SK-N-SH (cell line): Measurements from ENCODE around the gene DLG2. TPM values are rescaled to one million over a fixed set of nuclear protein-coding genes. Genes with fewer than 3 reads are reported as not detected.

Experiments
- CTCF ChIA-PET: fragments of 300-600, 350-600 bp; formaldehyde crosslinking; extraction: SDS; loops from one replicate; lab custom pipeline; 2021; lab: Yijun Ruan, JAX
- POLR2A ChIA-PET: fragments of 350-600 bp; sonication (Branson Sonifier 250); formaldehyde crosslinking; extraction: SDS; loops from one replicate; lab custom pipeline; 2020; ENCODE audit warnings: antibody characterized with exemption, inconsistent platforms; lab: Yijun Ruan, JAX
- DNase-seq: peaks from one replicate; pipeline ENCODE4 v3.0.0; 2012
- H2AFZ ChIP-seq: fragments of 200-600 bp; sonication (generic); 2 replicates; pipeline ENCODE4 v1.8.1; 2016; ENCODE audit warnings: antibody characterized with exemption, mild to moderate bottlenecking, low read depth
- H3F3A ChIP-seq: fragments of 200-600 bp; sonication (generic); replicated peaks from 2 replicates; pipeline ENCODE3; 2016; ENCODE audit warnings: antibody characterized with exemption, mild to moderate bottlenecking; ENCODE audit not compliant: insufficient read depth
- H3K27ac ChIP-seq, 2 experiments: fragments of 200-500 bp in 1 of 2; fragments of 200-600 bp in 1 of 2; sonication (Bioruptor generic) in 1 of 2; sonication (generic), shearing (Covaris generic) in 1 of 2; 2 replicates each; pipeline versions ENCODE4 v1.5.1 to v1.6.1; 2014 to 2016; ENCODE audit warnings: low read depth in 2 of 2, inconsistent platforms in 1 of 2, low read length in 1 of 2, mild to moderate bottlenecking in 1 of 2, mixed read lengths in 1 of 2
- H3K27me3 ChIP-seq: fragments of 200-600 bp; sonication (generic), shearing (Covaris generic); 2 replicates; pipeline ENCODE4 v1.6.1; 2016; ENCODE audit warnings: mixed run types; ENCODE audit not compliant: insufficient read depth
- H3K36me3 ChIP-seq, 2 experiments: fragments of 200-500 bp in 1 of 2; fragments of 200-600 bp in 1 of 2; sonication (Bioruptor generic) in 1 of 2; sonication (generic) in 1 of 2; replicated peaks in 1 of 2; 2 replicates each; pipeline versions ENCODE3 to v1.5.1; 2014 to 2016; ENCODE audit warnings: low read length in 1 of 2, mild to moderate bottlenecking in 1 of 2; ENCODE audit not compliant: insufficient read depth in 2 of 2, control insufficient read depth in 1 of 2
- H3K4me1 ChIP-seq, 2 experiments: fragments of 200-500 bp in 1 of 2; fragments of 200-600 bp in 1 of 2; sonication (Bioruptor generic) in 1 of 2; sonication (generic), shearing (Covaris generic) in 1 of 2; 2 replicates each; pipeline versions ENCODE4 v1.5.1 to v1.6.1; 2014 to 2016; ENCODE audit warnings: low read depth in 1 of 2, low read length in 1 of 2, mixed run types in 1 of 2; ENCODE audit not compliant: insufficient read depth in 2 of 2, control insufficient read depth in 1 of 2
- H3K4me2 ChIP-seq: fragments of 200-600 bp; sonication (generic), shearing (Covaris generic); 2 replicates; pipeline ENCODE4 v1.6.1; 2017; ENCODE audit warnings: mixed run types
- H3K4me3 ChIP-seq, 2 experiments: fragments of 200-500 bp in 1 of 2; fragments of 200-600 bp in 1 of 2; sonication (Bioruptor generic) in 1 of 2; sonication (generic), shearing (Covaris generic) in 1 of 2; 2 replicates each; pipeline versions ENCODE4 v1.5.1 to v1.8.1; 2014 to 2016; ENCODE audit warnings: low read depth in 2 of 2, inconsistent platforms in 1 of 2, low read length in 1 of 2, mild to moderate bottlenecking in 1 of 2, mixed read lengths in 1 of 2, moderate library complexity in 1 of 2
- H3K79me2 ChIP-seq: fragments of 200-600 bp; sonication (generic); 2 replicates; pipeline ENCODE4 v1.8.1; 2017; ENCODE audit warnings: mild to moderate bottlenecking; ENCODE audit not compliant: insufficient read depth
- H3K9ac ChIP-seq: fragments of 200-600 bp; sonication (generic); 2 replicates; pipeline ENCODE4 v1.6.1; 2017; ENCODE audit warnings: mixed run types
- H3K9me2 ChIP-seq: fragments of 200-600 bp; sonication (generic); 2 replicates; pipeline ENCODE4 v1.6.1; 2017; ENCODE audit warnings: mixed run types
- H3K9me3 ChIP-seq: fragments of 200-600 bp; sonication (generic); 2 replicates; pipeline ENCODE4 v1.6.1; 2017; ENCODE audit warnings: mixed run types, mild to moderate bottlenecking, moderate library complexity
- H4K20me1 ChIP-seq: fragments of 200-600 bp; sonication (generic); 2 replicates; pipeline ENCODE4 v1.6.1; 2017; ENCODE audit warnings: mild to moderate bottlenecking, mixed run types; ENCODE audit not compliant: insufficient read depth
- CHD2 ChIP-seq: fragments of 150-350 bp; IDR thresholded peaks from 2 replicates; pipeline ENCODE4 v1.6.1; 2018; ENCODE audit warnings: low read length; ENCODE audit not compliant: partially characterized antibody
- EP300 ChIP-seq, 2 experiments: IDR thresholded peaks; 2 replicates each; pipeline versions ENCODE4 v1.4.0 to v1.6.1; 2012; ENCODE audit warnings: borderline replicate concordance in 1 of 2, low read depth in 1 of 2, low read length in 1 of 2
- EZH2phosphoT487 ChIP-seq: fragments of 200-600 bp; sonication (generic); IDR thresholded peaks from 2 replicates; pipeline ENCODE4 v1.6.1; 2017; ENCODE audit warnings: low read depth, mixed run types, mild to moderate bottlenecking, antibody characterized with exemption, moderate library complexity, borderline replicate concordance
- FOSL2 ChIP-seq: IDR thresholded peaks from 2 replicates; pipeline ENCODE4 v1.4.0; 2012; ENCODE audit warnings: low read depth, mild to moderate bottlenecking, moderate library complexity, borderline replicate concordance
- FOXJ3 ChIP-seq: sonication (generic); formaldehyde crosslinking; IDR thresholded peaks from 2 replicates; pipeline ENCODE4 v1.5.1; 2020; ENCODE audit warnings: mild to moderate bottlenecking, missing genetic modification reagents
- FOXM1 ChIP-seq: IDR thresholded peaks from 2 replicates; pipeline ENCODE4 v1.4.0; 2012; ENCODE audit warnings: low read depth, mild to moderate bottlenecking
- GABPA ChIP-seq: IDR thresholded peaks from 2 replicates; pipeline ENCODE4 v1.4.0; 2012; ENCODE audit warnings: low read depth, mild to moderate bottlenecking
- MAX ChIP-seq: IDR thresholded peaks from 2 replicates; pipeline ENCODE4 v1.4.0; 2012; ENCODE audit warnings: low read depth
- MEF2A ChIP-seq: IDR thresholded peaks from 2 replicates; pipeline ENCODE4 v1.4.0; 2012; ENCODE audit warnings: low read depth, borderline replicate concordance
- NFIC ChIP-seq: IDR thresholded peaks from 2 replicates; pipeline ENCODE4 v1.4.0; 2012; ENCODE audit warnings: borderline replicate concordance
- NRF1 ChIP-seq: IDR thresholded peaks from 2 replicates; pipeline ENCODE4 v1.6.1; 2012; ENCODE audit warnings: low read depth, mild to moderate bottlenecking, low read length
- POLR2AphosphoS5 ChIP-seq: IDR thresholded peaks from 2 replicates; pipeline ENCODE4 v1.6.1; 2012; ENCODE audit warnings: low read depth, low read length
- RAD21 ChIP-seq: IDR thresholded peaks from 2 replicates; pipeline ENCODE4 v1.6.1; 2012; ENCODE audit warnings: mild to moderate bottlenecking, low read length
- RCOR1 ChIP-seq: fragments of 150-350 bp; IDR thresholded peaks from 2 replicates; pipeline ENCODE4 v1.6.1; 2017; ENCODE audit warnings: antibody characterized with exemption, low read length
- REST ChIP-seq: IDR thresholded peaks from 2 replicates; pipeline ENCODE4 v1.6.1; 2012; ENCODE audit warnings: mild to moderate bottlenecking, low read depth, low read length, moderate library complexity
- TCF12 ChIP-seq: IDR thresholded peaks from 2 replicates; pipeline ENCODE4 v1.4.0; 2012
- WGBS: methylation state at CpG from one replicate; pipeline ENCODE4 v1.1.6; 2017; ENCODE audit warnings: low lambda C conversion rate; 5-methylcytosine and 5-hydroxymethylcytosine counted together
- polyA plus RNA-seq, 3 experiments: library from polyadenylated mRNA; depleted of rRNA; stranded (reverse); fragments of >200 nt; gene quantifications; 2 replicates each; pipeline ENCODE4 v1.2.3, GENCODE V29; 2012

The DLG2 gene
- polyA plus RNA-seq, 1 of the 3 experiments (the other 2 are of a cell fraction), result 0.21 TPM

DNA sequence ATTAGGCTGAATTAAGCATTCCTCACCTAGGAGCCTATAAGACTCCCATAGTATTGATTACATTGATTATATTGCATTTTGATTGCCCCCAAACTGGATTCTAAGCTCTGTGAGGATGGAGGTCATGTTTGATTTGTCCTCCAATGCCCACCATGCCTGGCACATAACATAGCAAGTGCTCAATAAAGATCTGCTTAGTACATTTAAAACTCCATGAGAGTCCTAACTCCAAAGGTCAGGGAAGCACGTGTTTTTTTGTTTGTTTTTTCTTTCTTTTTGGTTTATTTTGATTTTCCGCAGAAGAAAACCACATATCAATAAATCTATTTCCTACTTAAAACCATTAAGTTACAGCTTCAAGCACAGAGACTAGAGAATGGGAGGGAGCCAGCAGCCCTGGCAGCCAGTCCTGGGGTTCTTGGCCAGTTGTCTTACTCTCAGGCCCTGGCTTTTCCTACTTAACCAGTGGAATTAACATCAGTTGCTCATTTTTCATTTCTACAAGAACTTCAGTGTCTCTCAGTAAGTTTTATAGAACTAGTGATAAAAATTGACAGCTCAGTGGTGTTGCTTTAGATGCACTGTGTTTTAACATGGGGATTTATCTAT lies 1911.1 kb downstream of the DLG2 start:
- H3K27me3 ChIP-seq, result no peaks in the 10 kb centered on the region
- no peaks in the 10 kb centered on the region for H3K9me3 ChIP-seq
- no peak for DNase-seq
- no peaks in the 10 kb centered on the region for H3K9me2 ChIP-seq
- WGBS, result 48% methylated on average over 2 of the region's 2 CpGs
- H3F3A ChIP-seq, result no peaks in the 10 kb centered on the region
- H4K20me1 ChIP-seq, result no peaks in the 10 kb centered on the region
- H3K27ac ChIP-seq, result no peak overlapping the region
- H2AFZ ChIP-seq, result no peak overlapping the region
- no peak for TF ChIP-seq POLR2AphosphoS5
- TF ChIP-seq NFIC, result no peak
- no peak for TF ChIP-seq RAD21
- no peak for TF ChIP-seq EZH2phosphoT487
- no peak for TF ChIP-seq CHD2
- no peak for TF ChIP-seq FOXJ3 (CRISPR knock-in tag)
- TF ChIP-seq RCOR1, result no peak
- no peak for TF ChIP-seq EP300 (IDR thresholded peaks at IDR 0.05; ENCODE audit: borderline replicate concordance in 1 of 2, low read depth in 1 of 2, low read length in 1 of 2)
- no peak for TF ChIP-seq GABPA
- TF ChIP-seq NRF1, result no peak
- TF ChIP-seq MEF2A, result no peak
- no peak for TF ChIP-seq FOXM1
- no peak for TF ChIP-seq REST
- no peak for TF ChIP-seq MAX
- no peak for TF ChIP-seq TCF12
- no peak for TF ChIP-seq FOSL2
- TF ChIP-seq, all 33 proteins: peak for 0
- Histone ChIP-seq H3K79me2 (no peaks in the 10 kb centered on the region), H3K4me2 (no peak overlapping the region), H3K36me3 (no peaks in the 10 kb centered on the region), H3K4me1 (no peaks in the 10 kb centered on the region; a peak in 2 of 4 replicates), H3K9ac (no peak overlapping the region), H3K4me3 (no peak overlapping the region)
- CTCF ChIA-PET, result interaction anchor here (0.6 to 1.6 kb wide), 5 partner anchors 23 to 1003 kb away, joined by 3 to 4 read pairs (median 3); no protein-coding TSS in a partner anchor
- POLR2A ChIA-PET, result no interaction called here
